IMR-90 (cell line): Measurements from ENCODE around the gene KCNG3. TPM values are rescaled to one million over a fixed set of nuclear protein-coding genes. Genes with fewer than 3 reads are reported as not detected.

Source experiments
- ATAC-seq: fragments of 200-7000 bp; cut with Tn5 transposase; 2 replicates; pipeline ENCODE4 v1.9.1; 2020; ENCODE audit warnings: low read depth, mild to moderate bottlenecking, moderate library complexity
- BruUV-seq: library from RNA; stranded (reverse); fragments of 400-500 nt; replicated peaks from 2 replicates; lab custom pipeline; 2021; lab: Mats Ljungman, UMichigan
- CTCF ChIA-PET: fragments of 300-600 bp; formaldehyde crosslinking; extraction: SDS; loops from one replicate; lab custom pipeline; 2021; ENCODE audit warnings: antibody characterized with exemption; lab: Yijun Ruan, JAX
- POLR2A ChIA-PET: fragments of 300-600 bp; sonication (Branson Sonifier 250); formaldehyde crosslinking; loops from one replicate; lab custom pipeline; 2022; ENCODE audit warnings: antibody characterized with exemption; ENCODE audit not compliant: unreplicated experiment; lab: Charles Lee
- DNase-seq: peaks from one replicate; pipeline ENCODE4 v3.0.0; 2013
- H2AFZ ChIP-seq: replicated peaks from 2 replicates; pipeline ENCODE3; 2013; ENCODE audit warnings: low read length, mild to moderate bottlenecking; ENCODE audit not compliant: poor library complexity
- H2AK5ac ChIP-seq: 2 replicates; pipeline ENCODE4 v1.6.1; 2013; ENCODE audit warnings: low read depth, low read length, inconsistent platforms
- H2AK9ac ChIP-seq: replicated peaks from 2 replicates; pipeline ENCODE3; 2013; ENCODE audit warnings: mild to moderate bottlenecking, low read depth, low read length, moderate library complexity; ENCODE audit not compliant: poor library complexity
- H2BK120ac ChIP-seq: 2 replicates; pipeline ENCODE4 v1.6.1; 2013; ENCODE audit warnings: low read depth, low read length, inconsistent platforms
- H2BK15ac ChIP-seq: 3 replicates; pipeline ENCODE4 v1.6.1; 2013; ENCODE audit warnings: low read depth, low read length, inconsistent platforms
- H2BK20ac ChIP-seq: 2 replicates; pipeline ENCODE4 v1.6.1; 2013; ENCODE audit warnings: low read depth, mild to moderate bottlenecking, inconsistent platforms, low read length, moderate library complexity
- H2BK5ac ChIP-seq: 2 replicates; pipeline ENCODE4 v1.6.1; 2013; ENCODE audit warnings: mild to moderate bottlenecking, low read depth, low read length, inconsistent platforms; ENCODE audit not compliant: poor library complexity, severe bottlenecking
- H3K14ac ChIP-seq: replicated peaks from 2 replicates; pipeline ENCODE4 v1.6.1; 2013; ENCODE audit warnings: low read depth, low read length, inconsistent platforms
- H3K18ac ChIP-seq: 2 replicates; pipeline ENCODE4 v1.6.1; 2013; ENCODE audit warnings: low read depth, low read length, control low read depth
- H3K23ac ChIP-seq: 2 replicates; pipeline ENCODE4 v1.6.1; 2013; ENCODE audit warnings: low read depth, low read length, inconsistent platforms
- H3K27ac ChIP-seq: 2 replicates; pipeline ENCODE4 v1.5.1; 2013; ENCODE audit warnings: mild to moderate bottlenecking, control low read depth, low read length; ENCODE audit not compliant: insufficient read depth
- H3K27me3 ChIP-seq: 2 replicates; pipeline ENCODE4 v1.6.1; 2013; ENCODE audit warnings: low read length; ENCODE audit not compliant: control insufficient read depth, insufficient read depth
- H3K36me3 ChIP-seq: 2 replicates; pipeline ENCODE4 v1.6.1; 2013; ENCODE audit warnings: low read length, mixed read lengths; ENCODE audit not compliant: control insufficient read depth, insufficient read depth
- H3K4ac ChIP-seq: 2 replicates; pipeline ENCODE4 v1.6.1; 2013; ENCODE audit warnings: low read depth, low read length, inconsistent platforms
- H3K4me1 ChIP-seq: 2 replicates; pipeline ENCODE4 v1.6.1; 2013; ENCODE audit warnings: low read length, mixed read lengths; ENCODE audit not compliant: control insufficient read depth, insufficient read depth
- H3K4me2 ChIP-seq: 2 replicates; pipeline ENCODE4 v1.6.1; 2013; ENCODE audit warnings: low read depth, mild to moderate bottlenecking, control low read depth, low read length, moderate library complexity
- H3K4me3 ChIP-seq: 2 replicates; pipeline ENCODE4 v1.5.1; 2013; ENCODE audit warnings: low read depth, mild to moderate bottlenecking, control low read depth, low read length, moderate library complexity; ENCODE audit not compliant: insufficient read depth
- H3K56ac ChIP-seq: 2 replicates; pipeline ENCODE4 v1.6.1; 2013; ENCODE audit warnings: low read length, inconsistent platforms; ENCODE audit not compliant: insufficient read depth; ENCODE audit errors: extremely low read depth
- H3K79me1 ChIP-seq, 2 experiments: 2 replicates each; pipeline ENCODE4 v1.6.1; 2013; ENCODE audit warnings: low read length in 2 of 2, inconsistent platforms in 1 of 2, low read depth in 1 of 2
- H3K9ac ChIP-seq: 2 replicates; pipeline ENCODE4 v1.6.1; 2013; ENCODE audit warnings: low read depth, low read length, control low read depth
- H3K9me1 ChIP-seq: 2 replicates; pipeline ENCODE4 v1.6.1; 2013; ENCODE audit warnings: low read length, inconsistent platforms; ENCODE audit not compliant: insufficient read depth
- H3K9me3 ChIP-seq: 2 replicates; pipeline ENCODE4 v1.6.1; 2013; ENCODE audit warnings: low read length; ENCODE audit not compliant: control insufficient read depth, insufficient read depth
- H4K20me1 ChIP-seq: 2 replicates; pipeline ENCODE4 v1.6.1; 2013; ENCODE audit warnings: low read length, inconsistent platforms; ENCODE audit not compliant: insufficient read depth
- H4K5ac ChIP-seq: 2 replicates; pipeline ENCODE4 v1.6.1; 2013; ENCODE audit warnings: mild to moderate bottlenecking, low read depth, low read length, control low read depth
- H4K8ac ChIP-seq, 2 experiments: 2 replicates each; pipeline ENCODE4 v1.6.1; 2013; ENCODE audit warnings: low read depth in 2 of 2, low read length in 2 of 2, control low read depth in 1 of 2, inconsistent platforms in 1 of 2
- H4K91ac ChIP-seq: 2 replicates; pipeline ENCODE4 v1.6.1; 2013; ENCODE audit warnings: low read depth, low read length, inconsistent platforms; ENCODE audit not compliant: insufficient read depth
- CHD1 ChIP-seq: IDR thresholded peaks from 2 replicates; pipeline ENCODE4 v1.6.1; 2012; ENCODE audit warnings: low read depth, low read length, improper control_type of control experiment
- MAFK ChIP-seq: IDR thresholded peaks from 2 replicates; pipeline ENCODE4 v1.6.1; 2012; ENCODE audit warnings: low read depth, low read length, improper control_type of control experiment
- RAD21 ChIP-seq: IDR thresholded peaks from 2 replicates; pipeline ENCODE4 v1.6.1; 2012; ENCODE audit warnings: low read length, improper control_type of control experiment
- WGBS, 2 experiments: methylation state at CpG; one replicate each; pipeline versions ENCODE4 v1.1.5 to v1.1.7; 2013; ENCODE audit warnings: missing lambda C conversion rate in 2 of 2; ENCODE audit not compliant: insufficient read length in 1 of 2; ENCODE audit errors: extremely low coverage in 2 of 2; 5-methylcytosine and 5-hydroxymethylcytosine counted together
- dilution Hi-C: fragments of 300-500 bp; cut with HindIII; formaldehyde crosslinking; loops from one replicate; pipeline ENCODE4 v1.14.3; 2018; ENCODE audit warnings: low sequenced_read_pairs; ENCODE audit not compliant: unreplicated experiment
- in situ Hi-C: fragments of 300-500 bp; cut with MboI; formaldehyde crosslinking; loops from 3 replicates; pipeline ENCODE4 v1.14.3; 2019; ENCODE audit warnings: low sequenced_read_pairs, inconsistent platforms, mixed read lengths
- intact Hi-C: fragments of 100-400 bp; cut with micrococcal nuclease; formaldehyde crosslinking; loops from 2 replicates; pipeline ENCODE4 v1.10.0; 2022
- polyA plus RNA-seq, 3 experiments: library from polyadenylated mRNA; depleted of rRNA; stranded (reverse); fragments of >200 nt; gene quantifications; 2 replicates each; pipeline ENCODE4 v1.2.3, GENCODE V29; 2012; ENCODE audit warnings: low replicate concordance in 1 of 3
- total RNA-seq: library from RNA; depleted of rRNA; stranded (reverse); fragments of >200 nt; gene quantifications from 2 replicates; pipeline ENCODE4 v1.2.3, GENCODE V29; 2012

The KCNG3 gene
- total and polyA plus RNA-seq, 2 of the 4 experiments (the other 2 are of a cell fraction), result under 0.01 TPM; not detected in 1

- TF ChIP-seq RAD21 (no peak), CHD1 (no peak), MAFK (0 out of 2 replicates have a peak, but pooled peaks have one; percentile 34)
- no peak overlapping the region for H4K5ac ChIP-seq
These were observed 64.4 kb downstream of the KCNG3 start for GRCh38 chr2:42429352-42429751.

More at GRCh38 chr2:42429352-42429751, 64.4 kb downstream of the KCNG3 start:
- Histone ChIP-seq H2BK120ac (no peak overlapping the region), H3K79me1 (no peaks in the 10 kb centered on the region), H2BK15ac (no peak overlapping the region), H4K91ac (no peak overlapping the region), H3K9ac (no peak overlapping the region), H3K4me3 (no peak overlapping the region), H3K9me3 (no peaks in the 10 kb centered on the region), H3K4ac (no peak overlapping the region), H3K27me3 (peaks cover 2% of the 10 kb centered on the region; the same call in 1 of the 2 replicates), H3K36me3 (no peaks in the 10 kb centered on the region), H4K8ac (no peak overlapping the region), H4K20me1 (no peaks in the 10 kb centered on the region), H3K27ac (no peak overlapping the region), H3K56ac (no peak overlapping the region), H3K4me2 (no peak overlapping the region), H2AFZ (no peak overlapping the region), H2AK5ac (no peak overlapping the region), H3K4me1 (no peaks in the 10 kb centered on the region), H2BK20ac (no peak overlapping the region), H3K18ac (no peak overlapping the region), H3K14ac (no peak overlapping the region), H2BK5ac (no peak overlapping the region), H2AK9ac (no peak overlapping the region), H3K23ac (no peak overlapping the region), H3K9me1 (no peaks in the 10 kb centered on the region)
- ATAC-seq (no peak), DNase-seq (no peak)
- POLR2A ChIA-PET, result no interaction called here
- in situ Hi-C loops (no loop called here), intact Hi-C loops (no loop called here), dilution Hi-C loops (no loop called here)
- no CpG with 5 or more reads among the region's 2 CpGs for WGBS, 2 experiments
- BruUV-seq, result no TSS peak
- CTCF ChIA-PET, result no interaction called here
